Subcutaneous abdominal adipose tissue (tissue), 5 donors: Measurements from ENCODE around the gene RNASE7.
A peak's percentile ranks its signal among the peaks of the same experiment; 100 is the strongest.
"Not testable (repeated sequence)": the region's sequence is repeated elsewhere in the genome, so short reads cannot be mapped to it uniquely, and the experiment has no call there.

ENCODE experiments used
- H3K27ac ChIP-seq: one replicate; pipeline ENCODE4 v1.7.0; 2013; ENCODE audit warnings: low read depth, mild to moderate bottlenecking, inconsistent platforms, low read length, moderate library complexity
- H3K27me3 ChIP-seq, 5 donors: one replicate each; pipeline ENCODE4 v1.7.0; 2013; ENCODE audit warnings: low read length in 5 of 5, inconsistent platforms in 1 of 5; ENCODE audit not compliant: control insufficient read depth in 5 of 5, insufficient read depth in 4 of 5
- H3K36me3 ChIP-seq, 5 donors: one replicate each; pipeline ENCODE4 v1.7.0; 2013; ENCODE audit warnings: low read length in 5 of 5; ENCODE audit not compliant: control insufficient read depth in 5 of 5, insufficient read depth in 5 of 5
- H3K4me1 ChIP-seq, 5 donors: one replicate each; pipeline ENCODE4 v1.7.0; 2013; ENCODE audit warnings: low read length in 5 of 5, mild to moderate bottlenecking in 3 of 5, moderate library complexity in 1 of 5; ENCODE audit not compliant: control insufficient read depth in 5 of 5, insufficient read depth in 5 of 5
- H3K4me3 ChIP-seq, 5 donors: one replicate each; pipeline ENCODE4 v1.7.0; 2013; ENCODE audit warnings: low read length in 5 of 5, low read depth in 1 of 5
- H3K9ac ChIP-seq, 5 donors: one replicate each; pipeline ENCODE4 v1.7.0; 2013; ENCODE audit warnings: low read length in 5 of 5, mild to moderate bottlenecking in 4 of 5, moderate library complexity in 3 of 5
- H3K9me3 ChIP-seq, 5 donors: one replicate each; pipeline ENCODE4 v1.7.0; 2013; ENCODE audit warnings: low read length in 5 of 5; ENCODE audit not compliant: control insufficient read depth in 5 of 5
- donor health status: healthy.
- donor health status: healthy.
- donor health status: healthy.
- donor health status: healthy.
- donor health status: healthy.

RNASE7 gene

DNA sequence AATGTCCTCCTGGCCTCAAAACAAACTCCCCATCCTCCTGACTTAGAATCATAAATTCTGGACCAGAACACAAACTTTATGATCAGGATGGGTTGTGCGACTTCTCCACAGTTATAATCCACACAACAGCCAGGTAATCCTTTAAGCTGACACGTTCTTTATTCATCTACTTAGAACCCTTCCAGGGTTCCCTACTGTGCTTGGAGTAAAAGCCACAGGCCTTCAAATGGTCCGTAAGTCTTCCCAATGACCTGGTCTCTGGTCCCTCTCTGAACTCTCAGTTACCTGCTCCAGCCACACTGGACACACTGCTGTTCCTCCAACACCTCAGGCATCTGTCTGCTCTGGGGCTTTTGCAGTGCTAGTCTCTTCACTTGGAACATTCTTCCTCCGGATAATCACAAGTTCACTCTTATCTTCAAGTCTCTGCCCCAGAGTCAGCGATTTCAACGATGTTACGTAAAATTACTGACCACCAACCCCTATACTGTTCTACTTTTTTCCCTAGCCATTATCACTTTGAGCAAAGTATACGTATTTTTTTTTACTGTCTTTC is 1.7 kb upstream of the RNASE7 start:
- H3K9me3 ChIP-seq: no peaks in the 10 kb centered on the region
- H3K4me3 ChIP-seq: no peak overlapping the region
- no peaks in the 10 kb centered on the region for H3K36me3 ChIP-seq
- peak overlapping the region; percentile 55 for H3K27ac ChIP-seq
- H3K4me1 ChIP-seq: peaks cover 13 to 53% (median 46%) of the 10 kb centered on the region in 5 donors
- peak overlapping the region in 1 of 5 donors; percentile 38 for H3K9ac ChIP-seq
- no peaks in the 10 kb centered on the region for H3K27me3 ChIP-seq

DNA sequence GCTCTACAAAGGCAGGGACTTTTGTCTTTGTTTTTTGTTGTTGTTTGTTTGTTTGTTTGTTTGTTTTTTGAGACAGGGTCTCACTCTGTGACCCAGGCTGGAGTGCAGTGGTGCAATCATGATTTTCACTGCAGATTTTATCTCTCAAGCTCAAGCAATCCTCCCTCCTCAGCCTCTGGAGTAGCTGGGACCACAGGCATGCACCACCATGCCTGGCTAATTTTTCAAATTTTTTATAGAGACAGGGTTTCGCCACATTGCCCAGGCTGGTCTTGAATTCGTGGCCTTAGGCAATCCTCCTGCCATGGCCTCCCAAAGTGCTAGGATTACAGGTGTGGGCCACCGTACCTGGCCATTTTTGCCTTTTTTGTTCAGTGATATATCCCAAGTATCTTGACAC is 1.2 kb upstream of the RNASE7 start:
- H3K4me3 ChIP-seq, H3K9me3 ChIP-seq, H3K36me3 ChIP-seq, H3K27me3 ChIP-seq: not testable (repeated sequence)
- Histone ChIP-seq H3K9ac (peak overlapping the region in 1 of 5 donors; percentile 38), H3K27ac (peak overlapping the region; percentile 55), H3K4me1 (peaks cover 13 to 53% (median 46%) of the 10 kb centered on the region in 5 donors)

DNA sequence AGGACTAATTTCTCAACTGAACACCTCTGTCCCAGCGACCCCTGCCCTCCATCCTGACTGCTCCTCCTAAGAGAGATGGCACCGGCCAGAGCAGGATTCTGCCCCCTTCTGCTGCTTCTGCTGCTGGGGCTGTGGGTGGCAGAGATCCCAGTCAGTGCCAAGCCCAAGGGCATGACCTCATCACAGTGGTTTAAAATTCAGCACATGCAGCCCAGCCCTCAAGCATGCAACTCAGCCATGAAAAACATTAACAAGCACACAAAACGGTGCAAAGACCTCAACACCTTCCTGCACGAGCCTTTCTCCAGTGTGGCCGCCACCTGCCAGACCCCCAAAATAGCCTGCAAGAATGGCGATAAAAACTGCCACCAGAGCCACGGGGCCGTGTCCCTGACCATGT is 756 bp downstream of the RNASE7 start:
- Histone ChIP-seq H3K4me1 (peaks cover 15 to 54% (median 53%) of the 10 kb centered on the region in 5 donors), H3K9me3 (no peaks in the 10 kb centered on the region), H3K36me3 (no peaks in the 10 kb centered on the region), H3K27ac (peak overlapping the region; percentile 86), H3K9ac (peak overlapping the region in 1 of 5 donors; percentile 9), H3K4me3 (no peak overlapping the region), H3K27me3 (no peaks in the 10 kb centered on the region)

DNA sequence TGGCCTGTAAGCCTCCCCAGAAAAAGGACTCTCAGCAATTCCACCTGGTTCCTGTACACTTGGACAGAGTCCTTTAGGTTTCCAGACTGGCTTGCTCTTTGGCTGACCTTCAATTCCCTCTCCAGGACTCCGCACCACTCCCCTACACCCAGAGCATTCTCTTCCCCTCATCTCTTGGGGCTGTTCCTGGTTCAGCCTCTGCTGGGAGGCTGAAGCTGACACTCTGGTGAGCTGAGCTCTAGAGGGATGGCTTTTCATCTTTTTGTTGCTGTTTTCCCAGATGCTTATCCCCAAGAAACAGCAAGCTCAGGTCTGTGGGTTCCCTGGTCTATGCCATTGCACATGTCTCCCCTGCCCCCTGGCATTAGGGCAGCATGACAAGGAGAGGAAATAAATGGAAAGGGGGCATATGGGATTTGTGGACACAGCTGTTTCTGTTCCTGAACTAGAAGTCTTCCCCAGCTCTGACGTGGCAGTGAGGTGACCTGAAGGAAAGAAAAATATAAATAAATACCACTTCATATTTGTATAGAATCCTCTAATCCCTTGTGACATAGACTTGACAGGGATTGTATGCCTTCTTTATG is 1.3 kb downstream of the RNASE7 start:
- H3K27me3 ChIP-seq: no peaks in the 10 kb centered on the region
- no peaks in the 10 kb centered on the region for H3K36me3 ChIP-seq
- peak overlapping the region; percentile 86 for H3K27ac ChIP-seq
- H3K4me1 ChIP-seq: peaks cover 15 to 58% (median 54%) of the 10 kb centered on the region in 5 donors
- H3K4me3 ChIP-seq: peak overlapping the region in 1 of 5 donors; percentile 2
- no peaks in the 10 kb centered on the region for H3K9me3 ChIP-seq
- peak overlapping the region in 2 of 5 donors; percentile 27 to 34 for H3K9ac ChIP-seq

DNA sequence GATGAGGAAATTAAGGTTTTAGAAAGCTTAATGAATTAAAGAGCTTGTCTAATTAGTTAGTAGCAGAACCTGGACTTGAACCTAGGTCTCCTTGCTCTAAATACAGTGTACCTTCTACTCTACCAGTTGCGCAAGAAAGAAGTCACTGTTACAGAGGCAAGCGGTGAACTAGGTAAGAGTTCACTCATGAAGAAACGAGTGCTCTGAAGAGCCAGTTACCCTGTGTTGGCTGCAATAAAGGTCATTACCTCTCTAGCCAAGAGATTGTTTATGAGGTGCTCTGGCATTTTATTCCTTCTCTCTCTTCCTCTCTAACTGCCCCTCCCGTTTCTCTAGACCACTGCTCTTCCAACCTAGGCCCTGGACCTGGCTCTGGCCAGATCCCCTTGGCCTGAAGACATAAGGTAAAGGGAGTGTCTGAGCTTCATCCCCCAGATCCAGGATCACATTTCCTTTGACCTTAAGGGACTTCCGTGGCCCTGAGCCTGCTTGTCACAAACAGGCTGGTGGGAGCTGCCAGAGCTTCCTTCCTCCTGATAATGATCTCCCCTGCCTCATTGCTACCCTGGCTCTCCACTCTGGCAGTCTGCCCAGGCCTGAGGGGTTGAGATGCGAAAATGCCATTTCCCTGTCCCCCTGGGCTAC is 1.9 kb downstream of the RNASE7 start:
- Histone ChIP-seq H3K4me1 (peaks cover 15 to 56% (median 49%) of the 10 kb centered on the region in 5 donors), H3K9ac (peak overlapping the region in 2 of 5 donors; percentile 6 to 27), H3K36me3 (no peaks in the 10 kb centered on the region), H3K9me3 (no peaks in the 10 kb centered on the region), H3K27ac (peak overlapping the region; percentile 86), H3K27me3 (no peaks in the 10 kb centered on the region), H3K4me3 (no peak overlapping the region)

DNA sequence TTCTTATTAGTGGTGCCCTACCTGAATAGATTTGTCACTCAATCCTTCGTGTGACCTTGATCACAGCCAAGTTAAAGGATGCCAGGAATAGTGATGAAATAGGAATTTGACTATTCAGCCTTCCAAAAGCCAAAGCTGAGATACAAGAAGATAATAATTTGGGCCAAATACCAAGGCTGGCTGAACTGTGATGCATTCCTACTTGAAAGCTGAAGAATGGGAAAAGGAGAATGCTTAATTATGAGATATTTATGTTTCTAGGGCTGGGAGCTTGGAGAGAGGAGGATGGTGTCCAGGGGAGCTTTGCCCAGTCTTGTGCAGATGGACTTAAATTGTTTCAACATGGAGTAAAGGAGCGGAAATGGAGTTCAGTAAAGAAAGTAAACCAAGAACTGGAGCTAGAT is 5.2 kb downstream of the RNASE7 start:
- H3K27ac ChIP-seq: peak overlapping the region; percentile 31
- H3K9me3 ChIP-seq: no peaks in the 10 kb centered on the region
- no peak overlapping the region for H3K9ac ChIP-seq
- H3K4me3 ChIP-seq: no peak overlapping the region
- peaks cover 9 to 49% (median 43%) of the 10 kb centered on the region in 5 donors for H3K4me1 ChIP-seq
- H3K36me3 ChIP-seq: no peaks in the 10 kb centered on the region
- H3K27me3 ChIP-seq: no peaks in the 10 kb centered on the region

DNA sequence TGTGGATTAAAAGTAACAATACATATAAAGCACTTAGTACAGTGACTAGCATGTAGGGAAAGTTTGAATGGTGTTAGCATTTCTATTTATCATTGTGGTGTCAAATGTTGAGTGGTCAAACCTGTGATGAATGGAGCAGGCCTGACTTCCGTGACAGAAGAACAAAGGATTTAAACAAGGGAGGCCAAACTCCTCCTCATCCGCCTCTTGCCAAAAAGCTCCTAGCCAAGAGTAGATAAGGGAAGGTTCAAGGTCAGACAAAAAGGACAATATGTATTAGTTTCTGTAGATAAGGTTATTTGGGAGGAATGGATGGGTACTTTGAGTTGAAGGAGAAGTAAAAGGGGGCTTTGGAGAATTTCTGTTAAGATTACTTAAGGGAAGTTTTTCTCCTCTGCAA is 6.5 kb downstream of the RNASE7 start:
- no peaks in the 10 kb centered on the region for H3K36me3 ChIP-seq
- peaks cover 4 to 37% (median 34%) of the 10 kb centered on the region in 5 donors for H3K4me1 ChIP-seq
- peak overlapping the region; percentile 48 for H3K27ac ChIP-seq
- no peak overlapping the region for H3K9ac ChIP-seq
- no peak overlapping the region for H3K4me3 ChIP-seq
- H3K9me3 ChIP-seq: no peaks in the 10 kb centered on the region
- no peaks in the 10 kb centered on the region for H3K27me3 ChIP-seq

DNA sequence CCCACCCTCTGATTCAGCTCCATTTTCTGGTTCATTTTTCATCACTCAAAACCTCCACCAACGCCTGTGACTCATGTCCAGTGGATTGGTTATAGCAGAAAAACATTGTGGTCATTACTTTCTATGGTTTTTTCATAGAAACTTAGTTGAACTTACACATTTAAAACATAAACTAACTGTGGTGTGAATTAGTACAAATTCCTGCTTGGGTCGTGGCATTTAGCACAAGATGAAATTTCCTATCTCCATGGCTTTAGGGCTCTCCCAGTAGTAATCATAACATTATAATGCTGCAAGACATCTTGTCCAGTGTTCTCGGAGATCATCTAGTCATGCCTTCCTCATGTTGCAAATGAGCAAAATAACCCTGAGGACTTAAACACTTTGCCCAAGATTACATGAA is 7.1 kb downstream of the RNASE7 start:
- H3K27me3 ChIP-seq: no peaks in the 10 kb centered on the region
- H3K9ac ChIP-seq: no peak overlapping the region
- no peaks in the 10 kb centered on the region for H3K9me3 ChIP-seq
- H3K4me1 ChIP-seq: peaks cover 2 to 34% (median 28%) of the 10 kb centered on the region in 5 donors
- peak overlapping the region; percentile 48 for H3K27ac ChIP-seq
- H3K4me3 ChIP-seq: no peak overlapping the region
- no peaks in the 10 kb centered on the region for H3K36me3 ChIP-seq

DNA sequence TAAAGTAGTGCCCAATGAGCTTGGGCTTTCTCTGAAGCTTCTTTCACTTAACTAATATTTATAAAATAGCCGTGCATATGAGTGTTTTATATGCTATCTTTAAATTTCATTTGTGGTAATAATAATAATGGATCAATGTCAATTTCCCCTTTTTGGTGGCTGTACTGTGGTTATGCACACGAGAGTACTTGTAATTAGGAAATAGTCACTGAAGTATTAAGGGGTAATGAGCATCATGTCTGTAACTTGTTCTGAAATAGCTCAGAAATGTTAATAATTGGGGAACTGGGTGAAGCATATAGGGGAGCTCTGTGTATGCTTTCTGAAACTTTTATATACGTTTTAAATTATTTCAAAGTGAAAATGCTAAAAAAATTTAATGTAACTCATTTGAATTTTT is 8.4 kb downstream of the RNASE7 start:
- H3K27ac ChIP-seq: no peak overlapping the region
- H3K4me3 ChIP-seq: no peak overlapping the region
- H3K36me3 ChIP-seq: no peaks in the 10 kb centered on the region
- no peak overlapping the region for H3K9ac ChIP-seq
- H3K27me3 ChIP-seq: no peaks in the 10 kb centered on the region
- peaks cover 2 to 31% (median 22%) of the 10 kb centered on the region in 5 donors for H3K4me1 ChIP-seq
- no peaks in the 10 kb centered on the region for H3K9me3 ChIP-seq
